ENCODE measurements around the gene PCSK2.

GRCh38 chr20:17465236-17465635 lies 238.4 kb downstream of the PCSK2 start:
- TF ChIP-seq CTCF (IDR thresholded peaks at IDR 0.05; ENCODE audit: extremely low read depth in 1 of 2, insufficient read depth in 1 of 2, low read depth in 1 of 2, low read length in 2 of 2) = no peak
- TF ChIP-seq POLR2A (IDR thresholded peaks at IDR 0.05; ENCODE audit: low read depth, low read length) = no peak
- TF ChIP-seq POLR2AphosphoS5 (IDR thresholded peaks at IDR 0.05; ENCODE audit: insufficient read depth, low read depth, low read length) = no peak
- no peak for TF ChIP-seq EZH2 (IDR thresholded peaks at IDR 0.05; ENCODE audit: borderline replicate concordance, low read depth, low read length, severe bottlenecking)
- no peak for TF ChIP-seq JUN (IDR thresholded peaks at IDR 0.05; ENCODE audit: borderline replicate concordance, insufficient read depth, insufficient read length, low read depth)

Measured in endothelial cell of umbilical vein (primary cell).